Measurements from ENCODE around the gene PLXDC2.

The PLXDC2 gene

GRCh38 chr10:20256969-20257368, 440.7 kb downstream of the PLXDC2 start:
- in situ Hi-C loops (cut with MboI; ENCODE audit: low sequenced_read_pairs, unreplicated experiment) = no loop called here
- no peak for TF ChIP-seq CTCF (IDR thresholded peaks at IDR 0.05; ENCODE audit: borderline replicate concordance, control extremely low read depth, extremely low read depth, insufficient read depth, missing control alignments)

DNA sequence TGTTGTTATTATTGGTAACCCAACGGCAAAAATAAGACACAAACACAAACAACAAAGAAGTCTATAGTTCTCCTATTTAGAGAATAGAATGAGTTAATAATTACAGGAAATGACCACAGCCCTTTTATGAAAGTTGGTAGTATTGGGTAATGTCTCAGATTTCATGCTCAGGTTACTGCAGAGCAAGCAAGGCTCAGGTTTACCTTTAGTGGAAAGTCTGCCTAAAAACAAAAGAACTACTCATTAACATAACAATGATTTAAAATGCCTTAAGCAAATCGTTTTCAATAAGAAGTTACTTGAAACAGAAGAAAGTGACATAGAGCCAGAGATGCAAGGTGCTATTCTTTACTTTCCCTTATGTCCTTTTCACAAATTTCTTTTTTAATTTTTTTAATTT, 441.2 kb downstream of the PLXDC2 start:
- TF ChIP-seq CTCF (IDR thresholded peaks at IDR 0.05; ENCODE audit: borderline replicate concordance, control extremely low read depth, extremely low read depth, insufficient read depth, missing control alignments) = no peak
- in situ Hi-C loops (cut with MboI; ENCODE audit: low sequenced_read_pairs, unreplicated experiment) = no loop called here
- DNase-seq (ENCODE audit: low spot score) = no peak

More at GRCh38 chr10:20256969-20257368, 440.7 kb downstream of the PLXDC2 start:
- no peak for DNase-seq (ENCODE audit: low spot score)

GRCh38 chr10:20265146-20265545, 448.9 kb downstream of the PLXDC2 start:
- in situ Hi-C loops (cut with MboI; ENCODE audit: low sequenced_read_pairs, unreplicated experiment) = no loop called here
- no peak for TF ChIP-seq CTCF (IDR thresholded peaks at IDR 0.05; ENCODE audit: borderline replicate concordance, control extremely low read depth, extremely low read depth, insufficient read depth, missing control alignments)
- DNase-seq (ENCODE audit: low spot score) = no peak

DNA sequence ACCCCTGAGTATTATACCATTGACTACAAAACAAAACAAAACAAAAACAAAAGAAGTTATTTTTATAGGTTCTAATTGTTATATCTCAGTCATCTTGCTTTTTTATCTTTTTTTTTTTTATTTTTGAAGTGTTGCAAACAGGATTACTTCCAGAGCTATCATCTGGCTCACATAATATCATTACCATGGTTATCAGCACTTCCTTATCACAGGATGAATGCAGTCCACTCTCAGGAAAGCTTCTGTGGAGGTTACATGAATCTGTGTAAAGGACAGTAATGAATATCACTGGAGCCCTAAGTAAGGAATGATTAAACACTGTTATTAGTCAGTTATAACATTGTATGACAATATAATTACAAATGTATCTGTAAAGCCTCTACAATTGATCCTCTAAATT, 451.5 kb downstream of the PLXDC2 start:
- in situ Hi-C loops (cut with MboI; ENCODE audit: low sequenced_read_pairs, unreplicated experiment) = no loop called here
- TF ChIP-seq CTCF (IDR thresholded peaks at IDR 0.05; ENCODE audit: borderline replicate concordance, control extremely low read depth, extremely low read depth, insufficient read depth, missing control alignments) = no peak

GRCh38 chr10:20271490-20271889, 455.3 kb downstream of the PLXDC2 start:
- DNase-seq (ENCODE audit: low spot score) = no peak
- in situ Hi-C loops (cut with MboI; ENCODE audit: low sequenced_read_pairs, unreplicated experiment) = no loop called here
- TF ChIP-seq CTCF (IDR thresholded peaks at IDR 0.05; ENCODE audit: borderline replicate concordance, control extremely low read depth, extremely low read depth, insufficient read depth, missing control alignments) = no peak

More for the DNA sequence above, 451.5 kb downstream of the PLXDC2 start:
- DNase-seq (ENCODE audit: low spot score) = no peak

- TF ChIP-seq CTCF (IDR thresholded peaks at IDR 0.05; ENCODE audit: borderline replicate concordance, control extremely low read depth, extremely low read depth, insufficient read depth, missing control alignments) = no peak
- in situ Hi-C loops (cut with MboI; ENCODE audit: low sequenced_read_pairs, unreplicated experiment) = no loop called here
- DNase-seq (ENCODE audit: low spot score) = no peak
Observed at GRCh38 chr10:20272608-20273007, 456.4 kb downstream of the PLXDC2 start.

GRCh38 chr10:20274571-20274970, 458.3 kb downstream of the PLXDC2 start:
- DNase-seq (ENCODE audit: low spot score) = no peak
- no peak for TF ChIP-seq CTCF (IDR thresholded peaks at IDR 0.05; ENCODE audit: borderline replicate concordance, control extremely low read depth, extremely low read depth, insufficient read depth, missing control alignments)
- in situ Hi-C loops (cut with MboI; ENCODE audit: low sequenced_read_pairs, unreplicated experiment) = no loop called here
